Panc1 (cell line): ENCODE measurements around the gene ACOT8.

ENCODE experiments used
- POLR2AphosphoS5 ChIP-seq: IDR thresholded peaks from 2 replicates; pipeline ENCODE4 v1.6.1; 2012; ENCODE audit warnings: mild to moderate bottlenecking, low read depth, low read length, moderate library complexity
- TF ChIP-seq, protein P1 (sequence below): fragments of 450-650 bp; IDR thresholded peaks from 2 replicates; pipeline ENCODE4 v1.5.1; 2017; ENCODE audit warnings: mild to moderate bottlenecking
- TF ChIP-seq, protein P2 (sequence below), 2 experiments: IDR thresholded peaks; 2 replicates each; pipeline ENCODE4 v1.6.1; 2011 to 2012; ENCODE audit warnings: low read depth in 2 of 2, control low read depth in 1 of 2, low read length in 1 of 2, mild to moderate bottlenecking in 1 of 2, moderate library complexity in 1 of 2; ENCODE audit not compliant: insufficient read depth in 1 of 2

DNA sequence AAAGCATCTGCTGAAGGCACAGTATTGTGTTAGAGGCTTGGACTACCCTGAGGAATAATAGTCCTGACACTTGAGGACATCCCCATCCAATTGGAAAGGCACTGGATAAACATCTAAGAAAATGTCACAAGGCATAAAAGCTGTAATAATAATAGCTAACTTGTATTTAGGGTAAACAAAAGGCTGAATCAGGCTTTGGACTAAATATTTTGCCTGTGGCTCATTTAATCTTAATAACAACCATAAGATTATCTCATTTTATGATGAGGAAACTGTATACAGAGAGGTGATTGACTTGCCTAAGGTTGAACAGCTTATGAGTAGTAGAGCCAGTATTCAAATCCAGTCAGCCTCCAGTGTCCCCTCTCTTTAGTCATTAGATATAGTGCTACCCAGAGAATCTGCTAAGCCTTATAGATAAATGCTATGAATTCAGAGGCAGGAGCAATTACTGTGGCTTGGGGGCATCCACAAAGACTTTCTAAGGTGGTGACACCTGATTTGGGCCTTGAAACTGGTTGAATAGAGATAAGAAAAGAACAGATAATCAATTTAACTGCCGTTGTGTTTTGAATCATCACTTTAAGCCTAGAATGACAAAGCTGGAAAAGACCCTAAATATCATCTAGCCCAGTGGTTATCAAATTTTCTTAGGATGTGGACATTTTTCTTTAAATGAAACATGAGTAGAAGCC lies 16.4 kb upstream of the ACOT8 start:
- TF ChIP-seq, protein P1, sequence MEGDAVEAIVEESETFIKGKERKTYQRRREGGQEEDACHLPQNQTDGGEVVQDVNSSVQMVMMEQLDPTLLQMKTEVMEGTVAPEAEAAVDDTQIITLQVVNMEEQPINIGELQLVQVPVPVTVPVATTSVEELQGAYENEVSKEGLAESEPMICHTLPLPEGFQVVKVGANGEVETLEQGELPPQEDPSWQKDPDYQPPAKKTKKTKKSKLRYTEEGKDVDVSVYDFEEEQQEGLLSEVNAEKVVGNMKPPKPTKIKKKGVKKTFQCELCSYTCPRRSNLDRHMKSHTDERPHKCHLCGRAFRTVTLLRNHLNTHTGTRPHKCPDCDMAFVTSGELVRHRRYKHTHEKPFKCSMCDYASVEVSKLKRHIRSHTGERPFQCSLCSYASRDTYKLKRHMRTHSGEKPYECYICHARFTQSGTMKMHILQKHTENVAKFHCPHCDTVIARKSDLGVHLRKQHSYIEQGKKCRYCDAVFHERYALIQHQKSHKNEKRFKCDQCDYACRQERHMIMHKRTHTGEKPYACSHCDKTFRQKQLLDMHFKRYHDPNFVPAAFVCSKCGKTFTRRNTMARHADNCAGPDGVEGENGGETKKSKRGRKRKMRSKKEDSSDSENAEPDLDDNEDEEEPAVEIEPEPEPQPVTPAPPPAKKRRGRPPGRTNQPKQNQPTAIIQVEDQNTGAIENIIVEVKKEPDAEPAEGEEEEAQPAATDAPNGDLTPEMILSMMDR, result no peak
- no peak for TF ChIP-seq POLR2AphosphoS5
- TF ChIP-seq, protein P2, sequence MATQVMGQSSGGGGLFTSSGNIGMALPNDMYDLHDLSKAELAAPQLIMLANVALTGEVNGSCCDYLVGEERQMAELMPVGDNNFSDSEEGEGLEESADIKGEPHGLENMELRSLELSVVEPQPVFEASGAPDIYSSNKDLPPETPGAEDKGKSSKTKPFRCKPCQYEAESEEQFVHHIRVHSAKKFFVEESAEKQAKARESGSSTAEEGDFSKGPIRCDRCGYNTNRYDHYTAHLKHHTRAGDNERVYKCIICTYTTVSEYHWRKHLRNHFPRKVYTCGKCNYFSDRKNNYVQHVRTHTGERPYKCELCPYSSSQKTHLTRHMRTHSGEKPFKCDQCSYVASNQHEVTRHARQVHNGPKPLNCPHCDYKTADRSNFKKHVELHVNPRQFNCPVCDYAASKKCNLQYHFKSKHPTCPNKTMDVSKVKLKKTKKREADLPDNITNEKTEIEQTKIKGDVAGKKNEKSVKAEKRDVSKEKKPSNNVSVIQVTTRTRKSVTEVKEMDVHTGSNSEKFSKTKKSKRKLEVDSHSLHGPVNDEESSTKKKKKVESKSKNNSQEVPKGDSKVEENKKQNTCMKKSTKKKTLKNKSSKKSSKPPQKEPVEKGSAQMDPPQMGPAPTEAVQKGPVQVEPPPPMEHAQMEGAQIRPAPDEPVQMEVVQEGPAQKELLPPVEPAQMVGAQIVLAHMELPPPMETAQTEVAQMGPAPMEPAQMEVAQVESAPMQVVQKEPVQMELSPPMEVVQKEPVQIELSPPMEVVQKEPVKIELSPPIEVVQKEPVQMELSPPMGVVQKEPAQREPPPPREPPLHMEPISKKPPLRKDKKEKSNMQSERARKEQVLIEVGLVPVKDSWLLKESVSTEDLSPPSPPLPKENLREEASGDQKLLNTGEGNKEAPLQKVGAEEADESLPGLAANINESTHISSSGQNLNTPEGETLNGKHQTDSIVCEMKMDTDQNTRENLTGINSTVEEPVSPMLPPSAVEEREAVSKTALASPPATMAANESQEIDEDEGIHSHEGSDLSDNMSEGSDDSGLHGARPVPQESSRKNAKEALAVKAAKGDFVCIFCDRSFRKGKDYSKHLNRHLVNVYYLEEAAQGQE (IDR thresholded peaks at IDR 0.05; ENCODE audit: insufficient read depth in 1 of 2, low read depth in 2 of 2, low read length in 1 of 2), result no peak
